HCEC 1CT (cell line): Measurements from ENCODE around the gene ANKMY1.

Source experiments
- DNase-seq: peaks from one replicate; pipeline ENCODE4 v3.0.0-alpha.2; 2017

Gene ANKMY1

GRCh38 chr2:240442891-240443715, 114.7 kb downstream of the ANKMY1 start:
- no peak for DNase-seq

GRCh38 chr2:240441993-240442411, 115.8 kb downstream of the ANKMY1 start:
- no peak for DNase-seq

- DNase-seq = no peak
Observed at GRCh38 chr2:240441326-240441992, 116.3 kb downstream of the ANKMY1 start.

- no peak for DNase-seq
Observed at GRCh38 chr2:240440704-240441320, 117.0 kb downstream of the ANKMY1 start.

GRCh38 chr2:240440251-240440650, 117.5 kb downstream of the ANKMY1 start:
- no peak for DNase-seq

- DNase-seq = no peak
Observed at GRCh38 chr2:240439698-240440151, 118.1 kb downstream of the ANKMY1 start.

GRCh38 chr2:240438810-240439697, 118.7 kb downstream of the ANKMY1 start:
- DNase-seq = no peak

- peak; percentile 44 for DNase-seq
Observed at GRCh38 chr2:240437861-240438809, 119.7 kb downstream of the ANKMY1 start.

GRCh38 chr2:240437551-240437860, 120.3 kb downstream of the ANKMY1 start:
- DNase-seq = no peak

- DNase-seq = peak; percentile 12
Observed at GRCh38 chr2:240436683-240437550, 120.9 kb downstream of the ANKMY1 start.

GRCh38 chr2:240435948-240436682, 121.7 kb downstream of the ANKMY1 start:
- no peak for DNase-seq

- DNase-seq = peak; percentile 83
Observed at GRCh38 chr2:240435457-240435947, 122.3 kb downstream of the ANKMY1 start, which contains the start of gene GPC1. TSS of gene GPC1 (plus strand) at chr2:240435663. CDS start at chr2:240435919, 256 bp downstream.

- DNase-seq = peak; percentile 93
Observed at GRCh38 chr2:240434728-240435456, 122.9 kb downstream of the ANKMY1 start.

- peak; percentile 97 for DNase-seq
Observed at GRCh38 chr2:240433973-240434727, 123.6 kb downstream of the ANKMY1 start.

- no peak for DNase-seq
Observed at GRCh38 chr2:240432820-240433801, 124.7 kb downstream of the ANKMY1 start.

GRCh38 chr2:240432430-240432819, 125.4 kb downstream of the ANKMY1 start:
- DNase-seq = no peak
